Stomach (tissue), 9 donors: ENCODE results near the gene HMGCS1. TPM values are rescaled to one million over a fixed set of nuclear protein-coding genes. Genes with fewer than 3 reads are reported as not detected.

Source experiments
- DNase-seq, 2 donors: peaks; one replicate each; pipeline versions ENCODE4 v3.0.0 to v3.0.0-alpha.2; 2013 to 2019
- H3K27ac ChIP-seq, 5 donors: fragments of 200-600 bp in 4 of 5; sonication (generic) in 4 of 5; one replicate each; pipeline ENCODE4 v1.5.1; 2013 to 2019; ENCODE audit warnings: mild to moderate bottlenecking in 1 of 5, moderate library complexity in 1 of 5
- H3K27me3 ChIP-seq, 3 donors: fragments of 200-600 bp; sonication (generic); one replicate each; pipeline ENCODE4 v1.5.1; 2017 to 2019; ENCODE audit warnings: mixed run types in 1 of 3
- H3K36me3 ChIP-seq, 4 donors: fragments of 200-600 bp; sonication (generic); 1 replicate in 3 of 4; 2 replicates in 1 of 4; pipeline ENCODE4 v1.5.1; 2016 to 2019
- H3K4me1 ChIP-seq, 4 donors: fragments of 200-600 bp; sonication (generic); one replicate each; pipeline ENCODE4 v1.5.1; 2016 to 2019
- H3K4me3 ChIP-seq, 4 donors: fragments of 200-600 bp; sonication (generic) in 3 of 4; one replicate each; pipeline ENCODE4 v1.5.1; 2016 to 2019; ENCODE audit warnings: mild to moderate bottlenecking in 1 of 4
- H3K9me3 ChIP-seq, 4 donors: fragments of 200-600 bp; sonication (generic); one replicate each; pipeline ENCODE4 v1.5.1; 2016 to 2019
- EP300 ChIP-seq: sonication (generic); formaldehyde crosslinking; IDR thresholded peaks from one replicate; pipeline ENCODE4 v1.6.1; 2017; ENCODE audit warnings: antibody characterized with exemption
- POLR2A ChIP-seq, 4 donors: fragments of 450-650 bp; IDR thresholded peaks; one replicate each; pipeline ENCODE4 v1.6.1; 2016; ENCODE audit warnings: antibody characterized with exemption in 4 of 4, control low read depth in 2 of 4, mild to moderate bottlenecking in 1 of 4, moderate library complexity in 1 of 4
- POLR2AphosphoS5 ChIP-seq, 3 donors: sonication (generic); formaldehyde crosslinking; IDR thresholded peaks; one replicate each; pipeline ENCODE4 v1.6.1; 2016; ENCODE audit warnings: antibody characterized with exemption in 3 of 3
- WGBS, 5 donors: extraction: QIAGEN DNeasy Blood & Tissue Kit in 3 of 5; methylation state at CpG; one replicate each; pipeline versions ENCODE4 v1.1.5 to v1.1.7; 2013 to 2018; 5-methylcytosine and 5-hydroxymethylcytosine counted together
- intact Hi-C: fragments of 100-400 bp; cut with DNase I; formaldehyde crosslinking; loops from one replicate; pipeline ENCODE4 v1.15.1; 2023; ENCODE audit warnings: low total_unique reads
- polyA plus RNA-seq, 3 donors: library from polyadenylated mRNA; stranded (reverse); fragments of 200-250 nt; gene quantifications; one replicate each; pipeline ENCODE4 v1.2.3, GENCODE V29; 2013
- total RNA-seq, 5 donors: library from RNA; depleted of rRNA; stranded (reverse); fragments of >200 nt; gene quantifications; one replicate each; pipeline versions ENCODE4 v1.1.0 to v1.2.3, GENCODE V29; 2014 to 2016
- TF ChIP-seq, protein P1 (sequence below), 7 experiments: fragments of 450-650 bp in 4 of 7; fragments of 200-600 bp in 3 of 7; sonication (generic) in 3 of 7; IDR thresholded peaks; one replicate each; pipeline ENCODE4 v1.5.1; 2016 to 2019; ENCODE audit warnings: antibody characterized with exemption in 7 of 7, control low read depth in 2 of 7, mild to moderate bottlenecking in 1 of 7
- donor health status: healthy with polysubstance abuse.
- donor health status: Bipolar disorder and iron deficiency.
- donor health status: healthy.

Gene HMGCS1
- total and polyA plus RNA-seq, 8 donors, result 2.9 to 97.9 (median 46.3) TPM

DNA sequence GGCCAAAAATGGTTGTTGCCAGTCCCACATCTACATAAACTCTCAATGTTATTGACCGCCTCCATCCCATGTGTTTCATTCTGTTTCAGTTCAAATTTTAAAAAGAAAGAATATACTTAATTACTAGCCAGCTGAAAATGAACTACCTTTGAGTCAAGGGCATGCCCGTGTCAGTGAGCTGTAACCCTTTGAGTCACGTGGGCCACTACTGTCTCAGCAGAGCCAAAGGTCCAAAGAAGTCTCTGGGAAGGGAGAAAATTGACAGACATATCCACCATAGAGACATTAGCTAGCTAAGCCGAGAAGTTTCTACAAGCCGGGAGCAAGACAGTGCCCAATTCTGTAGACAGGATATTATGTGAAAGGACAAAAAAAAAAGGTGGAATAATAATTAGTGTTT, 61.5 kb downstream of the HMGCS1 start:
- intact Hi-C loops, result no loop called here
- Histone ChIP-seq H3K9me3 (no peaks in the 10 kb centered on the region), H3K4me3 (no peak overlapping the region), H3K27ac (no peak overlapping the region), H3K4me1 (peaks cover 0 to 11% (median 4%) of the 10 kb centered on the region in 4 donors), H3K36me3 (no peaks in the 10 kb centered on the region), H3K27me3 (no peaks in the 10 kb centered on the region)
- TF ChIP-seq EP300 (no peak), POLR2A (IDR thresholded peaks at IDR 0.05) (no peak), POLR2AphosphoS5 (IDR thresholded peaks at IDR 0.05) (no peak)
- TF ChIP-seq, protein P1, sequence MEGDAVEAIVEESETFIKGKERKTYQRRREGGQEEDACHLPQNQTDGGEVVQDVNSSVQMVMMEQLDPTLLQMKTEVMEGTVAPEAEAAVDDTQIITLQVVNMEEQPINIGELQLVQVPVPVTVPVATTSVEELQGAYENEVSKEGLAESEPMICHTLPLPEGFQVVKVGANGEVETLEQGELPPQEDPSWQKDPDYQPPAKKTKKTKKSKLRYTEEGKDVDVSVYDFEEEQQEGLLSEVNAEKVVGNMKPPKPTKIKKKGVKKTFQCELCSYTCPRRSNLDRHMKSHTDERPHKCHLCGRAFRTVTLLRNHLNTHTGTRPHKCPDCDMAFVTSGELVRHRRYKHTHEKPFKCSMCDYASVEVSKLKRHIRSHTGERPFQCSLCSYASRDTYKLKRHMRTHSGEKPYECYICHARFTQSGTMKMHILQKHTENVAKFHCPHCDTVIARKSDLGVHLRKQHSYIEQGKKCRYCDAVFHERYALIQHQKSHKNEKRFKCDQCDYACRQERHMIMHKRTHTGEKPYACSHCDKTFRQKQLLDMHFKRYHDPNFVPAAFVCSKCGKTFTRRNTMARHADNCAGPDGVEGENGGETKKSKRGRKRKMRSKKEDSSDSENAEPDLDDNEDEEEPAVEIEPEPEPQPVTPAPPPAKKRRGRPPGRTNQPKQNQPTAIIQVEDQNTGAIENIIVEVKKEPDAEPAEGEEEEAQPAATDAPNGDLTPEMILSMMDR (IDR thresholded peaks at IDR 0.05), result no peak
- no peak for DNase-seq
- WGBS, 5 donors, result 79 to 86% (median 83%) methylated on average over 5 of the region's 5 CpGs

DNA sequence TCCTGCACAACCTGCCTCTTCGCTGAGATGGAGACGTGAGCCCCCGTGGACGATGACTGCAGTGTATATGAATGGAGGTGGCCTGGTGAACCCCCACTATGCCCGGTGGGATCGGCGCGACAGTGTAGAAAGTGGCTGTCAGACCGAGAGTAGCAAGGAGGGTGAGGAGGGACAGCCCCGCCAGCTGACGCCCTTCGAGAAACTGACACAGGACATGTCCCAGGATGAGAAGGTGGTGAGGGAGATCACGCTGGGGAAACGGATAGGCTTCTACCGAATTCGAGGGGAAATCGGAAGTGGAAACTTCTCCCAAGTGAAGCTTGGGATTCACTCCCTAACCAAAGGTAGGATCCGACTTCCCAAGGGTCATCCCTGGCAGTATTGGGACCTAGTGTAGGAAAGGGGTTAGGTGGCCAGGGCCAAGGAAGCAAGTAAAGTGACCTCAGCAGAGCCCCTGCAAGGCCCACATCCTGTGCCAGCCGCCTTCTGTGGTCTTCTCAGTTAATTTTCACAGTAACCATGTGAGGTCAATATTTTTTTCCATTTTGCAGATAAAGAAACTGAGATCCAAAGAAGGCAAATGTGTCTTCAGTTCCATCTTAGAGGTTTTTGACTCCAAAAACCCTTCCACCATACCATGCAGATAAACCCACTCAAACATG, 67.4 kb downstream of the HMGCS1 start:
- DNase-seq, result no peak
- Histone ChIP-seq H3K36me3 (peaks cover 0 to 18% (median 0%) of the 10 kb centered on the region in 4 donors), H3K27me3 (no peaks in the 10 kb centered on the region), H3K4me1 (no peaks in the 10 kb centered on the region), H3K9me3 (no peaks in the 10 kb centered on the region), H3K4me3 (no peak overlapping the region), H3K27ac (no peak overlapping the region)
- TF ChIP-seq EP300 (no peak), POLR2A (IDR thresholded peaks at IDR 0.05) (no peak), POLR2AphosphoS5 (IDR thresholded peaks at IDR 0.05) (no peak)
- TF ChIP-seq, protein P1 (IDR thresholded peaks at IDR 0.05), result no peak
- 86 to 94% (median 92%) methylated on average over 19 of the region's 19 CpGs for WGBS, 5 donors
- intact Hi-C loops, result no loop called here

DNA sequence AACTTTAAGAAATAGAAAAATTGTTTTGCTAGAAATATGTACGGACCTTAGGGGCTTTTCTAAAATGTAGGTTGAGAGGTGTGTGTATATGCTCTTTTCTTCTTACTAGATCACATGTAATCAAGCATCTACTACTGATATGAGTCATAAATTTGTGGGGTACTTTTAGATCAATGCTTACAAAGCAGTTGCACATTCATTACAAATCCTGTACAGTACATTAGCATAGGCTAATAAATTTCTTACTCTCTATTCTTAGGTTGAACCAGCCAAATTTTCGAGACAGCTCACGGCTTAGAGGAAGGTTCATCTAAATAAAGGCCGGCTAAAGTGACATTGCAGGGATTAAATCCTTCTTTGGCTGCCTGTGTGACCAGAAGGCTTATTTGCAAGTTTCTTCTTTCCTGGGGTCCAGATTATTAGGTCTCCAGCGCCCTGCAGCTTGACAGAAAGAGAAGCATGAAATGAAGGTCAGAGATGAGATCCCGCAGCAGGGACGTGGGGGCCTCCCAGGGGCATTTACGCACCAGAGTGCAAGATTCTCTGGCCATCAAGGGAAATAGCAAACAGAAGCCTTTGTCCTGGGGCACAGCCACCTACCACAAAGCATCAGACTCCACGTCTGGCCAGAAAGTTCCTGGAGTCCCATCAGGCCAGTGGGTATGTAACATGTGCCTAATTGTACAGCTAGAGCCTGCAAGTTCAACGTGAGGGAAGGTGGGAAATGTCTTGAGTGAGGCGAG, 68.2 kb downstream of the HMGCS1 start:
- TF ChIP-seq EP300 (no peak), POLR2AphosphoS5 (IDR thresholded peaks at IDR 0.05) (no peak), POLR2A (IDR thresholded peaks at IDR 0.05) (no peak)
- TF ChIP-seq, protein P1 (IDR thresholded peaks at IDR 0.05), result no peak
- WGBS, 5 donors, result 63 to 84% (median 74%) methylated on average over 11 of the region's 11 CpGs
- Histone ChIP-seq H3K4me3 (no peak overlapping the region), H3K4me1 (no peaks in the 10 kb centered on the region), H3K27me3 (no peaks in the 10 kb centered on the region), H3K9me3 (no peaks in the 10 kb centered on the region), H3K36me3 (peaks cover 0 to 18% (median 0%) of the 10 kb centered on the region in 4 donors), H3K27ac (no peak overlapping the region)
- intact Hi-C loops, result no loop called here
- no peak for DNase-seq

DNA sequence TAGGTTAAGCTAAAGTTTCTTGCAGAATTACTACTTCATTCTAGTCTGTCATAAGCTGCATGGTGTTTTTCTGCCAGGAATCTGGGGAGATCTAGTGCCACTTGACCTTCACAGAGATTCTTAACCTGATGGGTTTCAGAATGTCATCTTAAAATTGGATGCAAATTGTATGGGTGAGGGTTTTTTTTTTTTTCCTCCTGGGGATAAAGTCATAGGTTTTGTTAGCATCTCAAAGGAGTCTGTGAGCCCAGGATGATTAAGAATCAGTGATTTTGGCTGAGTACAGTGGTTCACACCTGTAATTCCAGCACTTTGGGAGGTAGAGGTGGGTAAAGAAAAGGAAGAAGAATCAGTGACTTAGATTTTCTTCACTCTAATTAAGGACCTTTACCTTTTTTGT, 69.9 kb downstream of the HMGCS1 start:
- TF ChIP-seq, protein P1 (IDR thresholded peaks at IDR 0.05), result no peak
- no peak for TF ChIP-seq POLR2A (IDR thresholded peaks at IDR 0.05)
- TF ChIP-seq POLR2AphosphoS5 (IDR thresholded peaks at IDR 0.05), result no peak
- TF ChIP-seq EP300, result no peak
- no peaks in the 10 kb centered on the region for H3K27me3 ChIP-seq
- H3K9me3 ChIP-seq, result no peaks in the 10 kb centered on the region
- H3K27ac ChIP-seq, result no peak overlapping the region
- no peak for DNase-seq
- intact Hi-C loops, result no loop called here
- peaks cover 0 to 18% (median 0%) of the 10 kb centered on the region in 4 donors for H3K36me3 ChIP-seq
- no peak overlapping the region for H3K4me3 ChIP-seq
- no peaks in the 10 kb centered on the region for H3K4me1 ChIP-seq
